CD4-positive, alpha-beta T cell treated with Interleukin-6 at 100 ng/mL for 8 hours (primary cell): ENCODE measurements around the gene OVCA2.
A peak's percentile ranks its signal among the peaks of the same experiment; 100 is the strongest.
"Not testable (repeated sequence)": the region's sequence is repeated elsewhere in the genome, so short reads cannot be mapped to it uniquely, and the experiment has no call there.

Source experiments
- DNase-seq: peaks from one replicate; pipeline ENCODE4 v3.0.0-alpha.2; 2020; ENCODE audit warnings: mixed read lengths, low spot score

The OVCA2 gene

GRCh38 chr17:2041561-2042389 lies at the start of gene OVCA2:
Gene OVCA2 (plus strand): TSS chr17:2042022. CDS start chr17:2042048, 26 bp downstream.
- DNase-seq, result peak; percentile 97

- DNase-seq, result no peak
Measured at GRCh38 chr17:1992541-1992940, 49.3 kb upstream of the OVCA2 start.

- DNase-seq, result no peak
Measured at GRCh38 chr17:1994707-1995106, 47.1 kb upstream of the OVCA2 start.

GRCh38 chr17:1995321-1995892 lies 46.4 kb upstream of the OVCA2 start:
- DNase-seq, result no peak

- no peak for DNase-seq
Measured at GRCh38 chr17:1995907-1996799, 45.7 kb upstream of the OVCA2 start.

- no peak for DNase-seq
Measured at GRCh38 chr17:1996800-1997288, 45.0 kb upstream of the OVCA2 start.

- no peak for DNase-seq
Measured at GRCh38 chr17:1997289-1997926, 44.4 kb upstream of the OVCA2 start.

- no peak for DNase-seq
Measured at GRCh38 chr17:1997927-1998742, 43.7 kb upstream of the OVCA2 start.

GRCh38 chr17:1999557-2000251 lies 42.1 kb upstream of the OVCA2 start:
- no peak for DNase-seq

GRCh38 chr17:2002767-2003329 lies 39.0 kb upstream of the OVCA2 start:
- DNase-seq, result no peak

GRCh38 chr17:2003525-2003924 lies 38.3 kb upstream of the OVCA2 start:
- DNase-seq, result no peak

GRCh38 chr17:2004435-2004952 lies 37.3 kb upstream of the OVCA2 start:
- no peak for DNase-seq

GRCh38 chr17:2008332-2009126 lies 33.3 kb upstream of the OVCA2 start:
- DNase-seq, result no peak

- no peak for DNase-seq
Measured at GRCh38 chr17:2009737-2010136, 32.1 kb upstream of the OVCA2 start.

- no peak for DNase-seq
Measured at GRCh38 chr17:2011411-2012371, 30.1 kb upstream of the OVCA2 start.

GRCh38 chr17:2012499-2012898 lies 29.3 kb upstream of the OVCA2 start:
- no peak for DNase-seq

- not testable (repeated sequence) for DNase-seq
Measured at GRCh38 chr17:2013220-2013993, 28.4 kb upstream of the OVCA2 start.
